OCI-LY1 (cell line): ENCODE measurements around the gene NOL3.

ENCODE experiments used
- H2AFZ ChIP-seq: fragments of 200-600 bp; sonication (generic), shearing (Covaris generic); 2 replicates; pipeline ENCODE4 v1.6.0; 2014; ENCODE audit warnings: antibody characterized with exemption, mild to moderate bottlenecking, low read length
- H3F3A ChIP-seq: fragments of 200-600 bp; sonication (generic), shearing (Covaris generic); 2 replicates; pipeline ENCODE4 v1.6.0; 2014; ENCODE audit warnings: mild to moderate bottlenecking, antibody characterized with exemption, low read length, moderate library complexity; ENCODE audit not compliant: insufficient read depth
- H3K27ac ChIP-seq: fragments of 200-600 bp; sonication (generic); 2 replicates; pipeline ENCODE4 v1.5.1; 2014; ENCODE audit warnings: low read length, mixed run types, mild to moderate bottlenecking, low read depth; ENCODE audit not compliant: poor library complexity, severe bottlenecking
- H3K27me3 ChIP-seq: fragments of 200-600 bp; sonication (generic); 2 replicates; pipeline ENCODE4 v1.6.0; 2014; ENCODE audit warnings: antibody characterized with exemption, mild to moderate bottlenecking, low read length, moderate library complexity; ENCODE audit not compliant: insufficient read depth
- H3K36me3 ChIP-seq: fragments of 200-600 bp; sonication (generic); 2 replicates; pipeline ENCODE4 v1.6.1; 2014; ENCODE audit warnings: mild to moderate bottlenecking, antibody characterized with exemption, low read length, moderate library complexity, mixed read lengths; ENCODE audit not compliant: insufficient read depth
- H3K4me1 ChIP-seq: fragments of 200-600 bp; sonication (generic); 2 replicates; pipeline ENCODE4 v1.5.1; 2014; ENCODE audit warnings: mild to moderate bottlenecking, low read length, moderate library complexity; ENCODE audit not compliant: insufficient read depth, severe bottlenecking
- H3K4me2 ChIP-seq: fragments of 200-600 bp; sonication (generic), shearing (Covaris generic); 2 replicates; pipeline ENCODE4 v1.6.1; 2014; ENCODE audit warnings: low read length
- H3K4me3 ChIP-seq: fragments of 200-600 bp; sonication (generic); 2 replicates; pipeline ENCODE4 v1.5.1; 2014; ENCODE audit warnings: low read length, low read depth, mild to moderate bottlenecking, mixed read lengths; ENCODE audit not compliant: poor library complexity, severe bottlenecking
- H3K79me2 ChIP-seq: fragments of 200-600 bp; shearing (Covaris generic); 2 replicates; pipeline ENCODE4 v1.6.1; 2016; ENCODE audit warnings: mixed run types, low read length, mixed read lengths; ENCODE audit not compliant: insufficient read depth
- H3K9ac ChIP-seq: fragments of 200-600 bp; sonication (generic), shearing (Covaris generic); 2 replicates; pipeline ENCODE4 v1.6.1; 2014; ENCODE audit warnings: mild to moderate bottlenecking, low read length, mixed read lengths
- H3K9me2 ChIP-seq: fragments of 200-600 bp; sonication (generic), shearing (Covaris generic); 2 replicates; pipeline ENCODE4 v1.6.1; 2014; ENCODE audit warnings: low read depth, mild to moderate bottlenecking, low read length, mixed read lengths
- H3K9me3 ChIP-seq: fragments of 200-600 bp; shearing (Covaris generic); 2 replicates; pipeline ENCODE4 v1.6.1; 2014; ENCODE audit warnings: low read length, mixed read lengths
- H4K20me1 ChIP-seq: fragments of 200-600 bp; sonication (generic), shearing (Covaris generic); 2 replicates; pipeline ENCODE4 v1.6.0; 2016; ENCODE audit warnings: mild to moderate bottlenecking, low read length; ENCODE audit not compliant: insufficient read depth
- CTCF ChIP-seq: fragments of 200-600 bp; sonication (generic), shearing (Covaris generic); IDR thresholded peaks from 2 replicates; pipeline ENCODE4 v1.5.1; 2017; ENCODE audit warnings: mild to moderate bottlenecking, antibody characterized with exemption, low read length, moderate library complexity, mixed read lengths
- EZH2 ChIP-seq: fragments of 200-600 bp; sonication (generic), shearing (Covaris generic); IDR thresholded peaks from 2 replicates; pipeline ENCODE4 v1.8.0; 2017; ENCODE audit warnings: borderline replicate concordance, mixed run types, mild to moderate bottlenecking, antibody characterized with exemption, low read length, moderate library complexity, mixed read lengths

The NOL3 gene

GRCh38 chr16:67209565-67209964 lies 39.2 kb downstream of the NOL3 start:
- no peaks in the 10 kb centered on the region for H3K27me3 ChIP-seq
- no peaks in the 10 kb centered on the region for H3K9me2 ChIP-seq
- H2AFZ ChIP-seq: no peak overlapping the region
- no peak overlapping the region for H3K4me3 ChIP-seq
- no peaks in the 10 kb centered on the region for H3K36me3 ChIP-seq
- no peaks in the 10 kb centered on the region for H3K79me2 ChIP-seq
- H3K9ac ChIP-seq: no peak overlapping the region
- no peaks in the 10 kb centered on the region for H3K4me1 ChIP-seq
- H3K27ac ChIP-seq: no peak overlapping the region
- no peak overlapping the region for H3K4me2 ChIP-seq
- TF ChIP-seq EZH2: no peak
- H4K20me1 ChIP-seq: no peaks in the 10 kb centered on the region
- H3F3A ChIP-seq: no peaks in the 10 kb centered on the region
- H3K9me3 ChIP-seq: no peaks in the 10 kb centered on the region

DNA sequence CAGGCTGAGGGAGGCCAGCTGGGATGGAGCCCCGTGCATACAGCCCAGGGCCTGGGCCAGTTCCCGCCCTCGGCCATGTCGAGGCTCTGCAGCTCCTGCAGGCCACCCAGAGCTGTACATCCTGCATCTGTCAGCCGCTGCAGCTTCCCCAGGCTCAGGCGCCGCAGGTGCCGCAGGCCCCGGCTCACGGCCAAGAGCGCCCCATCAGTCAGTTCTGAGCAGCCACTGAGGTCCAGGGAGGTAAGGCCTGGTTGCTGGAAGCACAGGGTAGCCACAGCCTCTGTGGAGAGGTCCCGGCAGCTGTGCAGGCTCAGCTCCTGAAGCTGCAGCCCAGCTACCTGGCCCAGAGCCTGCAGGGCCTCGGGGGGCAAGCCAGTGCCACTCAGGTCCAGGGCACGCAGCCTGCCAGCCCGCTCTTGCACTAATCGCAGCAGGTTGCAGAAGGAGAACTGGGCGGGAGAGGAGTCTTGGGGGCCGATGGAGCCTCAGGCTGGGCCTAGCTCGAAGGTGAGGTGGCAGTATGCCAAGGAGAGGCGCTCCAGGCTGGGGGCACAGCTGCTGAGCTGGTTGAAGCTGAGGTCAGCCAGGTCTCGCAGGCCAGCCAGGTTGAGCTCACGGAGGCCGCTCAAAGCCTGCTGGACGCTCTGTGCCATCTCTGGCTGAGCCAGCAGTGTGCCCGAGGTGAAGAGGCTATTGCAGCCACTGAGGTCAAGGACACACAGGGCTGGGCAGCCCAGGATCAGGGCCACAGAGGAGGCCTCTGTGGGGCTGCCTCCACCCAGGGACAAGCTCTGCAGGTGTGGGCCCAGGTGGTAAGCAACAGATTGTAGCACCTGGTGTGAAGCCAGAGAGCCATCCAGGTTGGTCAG lies 40.0 kb downstream of the NOL3 start:
- Histone ChIP-seq H3K27ac (no peak overlapping the region), H3K4me1 (no peaks in the 10 kb centered on the region), H3K9me3 (no peaks in the 10 kb centered on the region), H4K20me1 (no peaks in the 10 kb centered on the region), H3F3A (no peaks in the 10 kb centered on the region), H2AFZ (no peak overlapping the region), H3K27me3 (no peaks in the 10 kb centered on the region), H3K4me2 (no peak overlapping the region), H3K36me3 (no peaks in the 10 kb centered on the region), H3K9me2 (no peaks in the 10 kb centered on the region), H3K4me3 (no peak overlapping the region), H3K9ac (no peak overlapping the region), H3K79me2 (no peaks in the 10 kb centered on the region)
- TF ChIP-seq CTCF: no peak
- no peak for TF ChIP-seq EZH2

- no peak overlapping the region for H3K4me2 ChIP-seq
- H3K9me2 ChIP-seq: no peaks in the 10 kb centered on the region
- H3K9ac ChIP-seq: no peak overlapping the region
- H3K36me3 ChIP-seq: no peaks in the 10 kb centered on the region
- no peaks in the 10 kb centered on the region for H3K9me3 ChIP-seq
- no peaks in the 10 kb centered on the region for H3F3A ChIP-seq
- H3K4me1 ChIP-seq: no peaks in the 10 kb centered on the region
- H3K27me3 ChIP-seq: no peaks in the 10 kb centered on the region
- H2AFZ ChIP-seq: no peak overlapping the region
- no peaks in the 10 kb centered on the region for H4K20me1 ChIP-seq
- no peak for TF ChIP-seq EZH2
- no peak for TF ChIP-seq CTCF
- H3K79me2 ChIP-seq: no peaks in the 10 kb centered on the region
- H3K4me3 ChIP-seq: no peak overlapping the region
- H3K27ac ChIP-seq: no peak overlapping the region
These were observed 41.3 kb downstream of the NOL3 start for GRCh38 chr16:67211674-67212073.

- Histone ChIP-seq H3K4me1 (no peaks in the 10 kb centered on the region), H3K27me3 (no peaks in the 10 kb centered on the region), H3K79me2 (no peaks in the 10 kb centered on the region), H3K4me2 (no peak overlapping the region), H3F3A (no peaks in the 10 kb centered on the region), H3K27ac (no peak overlapping the region), H3K9me2 (no peaks in the 10 kb centered on the region), H2AFZ (no peak overlapping the region), H3K4me3 (no peak overlapping the region), H4K20me1 (no peaks in the 10 kb centered on the region), H3K36me3 (no peaks in the 10 kb centered on the region), H3K9ac (no peak overlapping the region), H3K9me3 (no peaks in the 10 kb centered on the region)
- TF ChIP-seq EZH2: no peak
- no peak for TF ChIP-seq CTCF
These were observed 42.4 kb downstream of the NOL3 start for GRCh38 chr16:67212766-67213165.
